Uterus (tissue), 4 donors: ENCODE measurements around the gene PROCR. TPM values are rescaled to one million over a fixed set of nuclear protein-coding genes. Genes with fewer than 3 reads are reported as not detected.

Source experiments
- DNase-seq, 2 donors: peaks; one replicate each; pipeline ENCODE4 v3.0.0-alpha.2; 2019 to 2020
- H3K27ac ChIP-seq, 2 donors: fragments of 200-600 bp; sonication (generic); 1 replicate in 1 of 2; 2 replicates in 1 of 2; pipeline ENCODE4 v1.5.1; 2016 to 2018
- H3K27me3 ChIP-seq, 2 donors: fragments of 200-600 bp; sonication (generic); one replicate each; pipeline ENCODE4 v1.5.1; 2018 to 2019; ENCODE audit warnings: control low read depth in 1 of 2
- H3K36me3 ChIP-seq, 2 donors: fragments of 200-600 bp; sonication (generic); one replicate each; pipeline ENCODE4 v1.5.1; 2019; ENCODE audit warnings: control low read depth in 1 of 2
- H3K4me1 ChIP-seq, 2 donors: fragments of 200-600 bp; sonication (generic); one replicate each; pipeline ENCODE4 v1.5.1; 2018 to 2019; ENCODE audit warnings: control low read depth in 1 of 2
- H3K4me3 ChIP-seq, 2 donors: fragments of 200-600 bp; sonication (generic); 1 replicate in 1 of 2; 2 replicates in 1 of 2; pipeline ENCODE4 v1.5.1; 2018 to 2019; ENCODE audit warnings: mild to moderate bottlenecking in 1 of 2
- H3K9me3 ChIP-seq, 2 donors: fragments of 200-600 bp; sonication (generic); one replicate each; pipeline ENCODE4 v1.5.1; 2019; ENCODE audit warnings: control low read depth in 1 of 2
- CTCF ChIP-seq, 4 experiments: fragments of 200-600 bp in 2 of 4; fragments of 450-650 bp in 2 of 4; sonication (generic) in 2 of 4; IDR thresholded peaks; one replicate each; pipeline ENCODE4 v1.5.1; 2016 to 2019; ENCODE audit warnings: antibody characterized with exemption in 4 of 4, mild to moderate bottlenecking in 2 of 4, moderate library complexity in 1 of 4
- POLR2A ChIP-seq, 2 donors: fragments of 450-650 bp; IDR thresholded peaks; one replicate each; pipeline ENCODE4 v1.6.1; 2016; ENCODE audit warnings: antibody characterized with exemption in 2 of 2, mild to moderate bottlenecking in 1 of 2, moderate library complexity in 1 of 2
- intact Hi-C: fragments of 100-400 bp; cut with DNase I; formaldehyde crosslinking; loops from one replicate; pipeline ENCODE4 v1.15.1; 2023; ENCODE audit warnings: low total_unique reads
- total RNA-seq, 4 donors: library from RNA; depleted of rRNA in 3 of 4; stranded (reverse); fragments of >200 nt in 3 of 4; gene quantifications; one replicate each; pipeline versions ENCODE4 v1.1.0 to v1.2.4, GENCODE V29; 2014 to 2023
- donor health status: DM: yes; HTN: yes; CAD: no.

PROCR gene
- total RNA-seq, 4 donors from 2014 or later = 40.2 to 96.2 (median 60.7) TPM

DNA sequence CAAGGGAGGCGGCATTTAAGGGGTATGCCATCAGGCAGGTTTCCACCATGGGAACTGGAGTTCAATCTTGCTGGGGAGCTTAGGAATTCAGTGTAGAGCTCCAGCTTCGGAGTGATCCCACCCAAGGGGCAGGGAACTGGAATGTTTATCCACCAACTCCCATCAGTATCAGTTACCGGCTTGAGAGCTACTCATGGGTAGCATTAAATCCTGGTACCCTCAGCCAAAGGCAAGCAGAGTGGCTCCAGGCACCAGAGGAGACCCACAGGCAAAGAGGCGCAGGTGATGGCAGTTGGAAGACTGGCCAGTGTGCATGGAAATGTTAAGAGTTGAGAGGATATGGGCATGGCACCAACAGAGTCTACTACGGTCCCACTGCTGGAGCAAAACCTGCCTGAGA is 38.8 kb upstream of the PROCR start:
- Histone ChIP-seq H3K9me3 (no peaks in the 10 kb centered on the region), H3K36me3 (no peaks in the 10 kb centered on the region), H3K4me1 (peaks cover 0 to 3% of the 10 kb centered on the region in 2 donors), H3K27ac (no peak overlapping the region), H3K27me3 (no peaks in the 10 kb centered on the region), H3K4me3 (no peak overlapping the region)
- TF ChIP-seq CTCF (IDR thresholded peaks at IDR 0.05) = no peak
- TF ChIP-seq POLR2A (IDR thresholded peaks at IDR 0.05) = no peak
- intact Hi-C loops = no loop called here
- DNase-seq = no peak

DNA sequence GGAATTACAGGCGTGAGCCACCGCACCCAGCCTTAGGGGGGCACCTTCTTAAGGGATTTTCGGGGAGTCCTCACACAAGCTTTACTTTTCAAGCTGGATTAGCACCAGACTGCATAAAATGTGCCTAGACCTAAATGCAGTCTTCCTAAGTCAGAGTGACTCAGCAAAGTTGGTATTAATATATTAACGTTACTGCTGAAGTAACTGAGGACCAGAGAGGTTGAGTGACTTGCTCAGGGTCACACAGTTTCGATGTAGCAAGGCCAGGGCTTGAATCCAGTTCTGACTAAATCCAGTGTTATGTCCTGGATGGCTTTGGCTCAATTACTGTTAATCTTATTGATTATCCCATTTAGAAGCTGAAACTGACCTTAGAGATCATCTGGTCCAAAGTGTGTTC is 38.1 kb upstream of the PROCR start:
- H3K4me1 ChIP-seq = peaks cover 0 to 3% of the 10 kb centered on the region in 2 donors
- no peaks in the 10 kb centered on the region for H3K36me3 ChIP-seq
- intact Hi-C loops = no loop called here
- no peak overlapping the region for H3K27ac ChIP-seq
- DNase-seq = no peak
- no peak for TF ChIP-seq CTCF (IDR thresholded peaks at IDR 0.05)
- TF ChIP-seq POLR2A (IDR thresholded peaks at IDR 0.05) = no peak
- H3K4me3 ChIP-seq = no peak overlapping the region
- no peaks in the 10 kb centered on the region for H3K27me3 ChIP-seq
- H3K9me3 ChIP-seq = no peaks in the 10 kb centered on the region

DNA sequence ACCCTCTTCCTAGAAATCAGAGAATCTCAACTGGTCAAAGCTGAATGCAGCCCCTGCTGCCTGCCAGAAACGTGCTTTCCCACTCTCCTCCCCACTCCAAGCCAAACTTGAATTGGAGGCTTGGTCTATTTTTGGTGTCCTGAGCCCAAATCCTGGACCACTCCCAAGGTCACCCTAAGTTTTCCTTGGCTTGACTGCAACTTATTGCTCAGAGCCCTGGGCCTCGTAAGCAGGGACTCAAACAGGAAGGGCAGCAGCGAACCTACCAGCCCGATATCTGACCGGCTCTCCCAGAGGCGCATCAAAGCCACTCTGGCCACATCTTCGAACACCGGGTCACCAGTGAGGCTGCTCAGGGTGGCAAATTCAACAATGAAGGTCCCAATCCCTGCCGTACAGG is 37.4 kb upstream of the PROCR start:
- H3K4me3 ChIP-seq = no peak overlapping the region
- intact Hi-C loops = no loop called here
- DNase-seq = peak in 1 of 2 donors; percentile 35
- no peak for TF ChIP-seq CTCF (IDR thresholded peaks at IDR 0.05)
- no peak for TF ChIP-seq POLR2A (IDR thresholded peaks at IDR 0.05)
- H3K27me3 ChIP-seq = no peaks in the 10 kb centered on the region
- H3K27ac ChIP-seq = peak overlapping the region; percentile 28 to 45
- H3K9me3 ChIP-seq = no peaks in the 10 kb centered on the region
- no peaks in the 10 kb centered on the region for H3K36me3 ChIP-seq
- H3K4me1 ChIP-seq = peaks cover 0 to 3% of the 10 kb centered on the region in 2 donors

DNA sequence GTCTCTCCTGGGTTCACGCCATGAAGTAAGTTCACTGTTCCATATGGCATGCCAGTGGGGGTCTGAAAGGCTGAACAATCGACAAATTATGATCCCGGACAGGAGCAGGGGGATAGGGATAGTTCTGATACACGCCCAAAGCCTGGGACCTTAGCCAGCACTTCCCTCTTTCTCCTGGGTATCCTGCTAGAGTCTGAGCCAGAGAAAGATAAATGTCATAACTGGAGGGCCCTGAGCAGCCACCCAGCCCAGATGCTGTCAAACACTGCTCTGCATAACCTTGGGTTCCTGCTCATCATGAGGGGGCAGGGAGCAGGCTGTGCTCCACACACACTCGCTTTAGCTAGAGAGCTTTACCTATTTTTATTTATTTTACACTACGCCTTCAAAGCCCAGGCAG is 37.0 kb upstream of the PROCR start:
- Histone ChIP-seq H3K4me1 (peaks cover 0 to 3% of the 10 kb centered on the region in 2 donors), H3K4me3 (no peak overlapping the region), H3K9me3 (no peaks in the 10 kb centered on the region), H3K27ac (peak overlapping the region; percentile 28 to 45), H3K36me3 (no peaks in the 10 kb centered on the region), H3K27me3 (no peaks in the 10 kb centered on the region)
- no peak for DNase-seq
- no peak for TF ChIP-seq POLR2A (IDR thresholded peaks at IDR 0.05)
- TF ChIP-seq CTCF (IDR thresholded peaks at IDR 0.05) = no peak
- intact Hi-C loops = no loop called here

- Histone ChIP-seq H3K36me3 (no peaks in the 10 kb centered on the region), H3K4me3 (no peak overlapping the region), H3K4me1 (peaks cover 0 to 3% of the 10 kb centered on the region in 2 donors), H3K27me3 (no peaks in the 10 kb centered on the region), H3K9me3 (no peaks in the 10 kb centered on the region), H3K27ac (peak overlapping the region in 1 of 2 donors; percentile 12)
- DNase-seq = peak in 1 of 2 donors; percentile 43
- intact Hi-C loops = no loop called here
- TF ChIP-seq POLR2A (IDR thresholded peaks at IDR 0.05) (no peak), CTCF (IDR thresholded peaks at IDR 0.05) (no peak)
Observed at GRCh38 chr20:35135867-35136586, 35.8 kb upstream of the PROCR start.
